SH-SY5Y (cell line): ENCODE results near the gene ZNF618.

ENCODE experiments used
- GATA2 ChIP-seq: IDR thresholded peaks from 2 replicates; pipeline ENCODE4 v1.6.1; 2011; ENCODE audit warnings: mild to moderate bottlenecking, low read depth, low read length
- GATA3 ChIP-seq: IDR thresholded peaks from 2 replicates; pipeline ENCODE4 v1.6.1; 2011; ENCODE audit warnings: low read depth, mild to moderate bottlenecking, low read length, moderate library complexity

GRCh38 chr9:113857875-113858274 is 18.2 kb upstream of the ZNF618 start:
- TF ChIP-seq GATA2 = no peak
- no peak for TF ChIP-seq GATA3
